ENCODE measurements around the gene COL18A1.
A peak's percentile ranks its signal among the peaks of the same experiment; 100 is the strongest.

The COL18A1 gene

DNA sequence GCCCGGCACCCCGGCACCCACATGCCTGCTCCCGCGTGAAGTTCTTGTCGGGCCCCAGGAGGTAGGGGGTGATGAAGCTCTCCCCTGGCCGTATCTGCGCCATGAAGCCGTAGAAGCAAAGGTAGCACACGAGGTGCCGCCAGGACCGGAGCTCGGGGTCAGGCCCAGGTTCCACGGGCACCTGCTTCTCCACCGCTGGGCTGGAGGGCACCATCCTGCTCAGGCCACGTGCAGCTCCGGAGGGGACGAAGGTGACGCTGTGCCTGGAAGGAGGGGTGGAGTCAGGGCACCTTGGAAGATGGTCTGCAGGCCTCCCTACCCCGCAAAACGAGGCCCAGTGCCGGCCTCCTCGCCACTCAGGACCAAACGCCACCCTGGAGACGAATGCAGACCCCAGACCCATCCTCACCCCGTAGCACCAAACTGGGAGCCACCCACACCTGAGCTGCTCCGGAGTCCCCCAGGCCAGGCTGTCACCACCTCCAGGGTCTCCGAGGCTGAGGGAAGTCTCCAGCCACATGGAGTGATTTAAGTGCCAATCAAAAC lies 132.9 kb downstream of the COL18A1 start:
- peak; percentile 9 for DNase-seq

DNA sequence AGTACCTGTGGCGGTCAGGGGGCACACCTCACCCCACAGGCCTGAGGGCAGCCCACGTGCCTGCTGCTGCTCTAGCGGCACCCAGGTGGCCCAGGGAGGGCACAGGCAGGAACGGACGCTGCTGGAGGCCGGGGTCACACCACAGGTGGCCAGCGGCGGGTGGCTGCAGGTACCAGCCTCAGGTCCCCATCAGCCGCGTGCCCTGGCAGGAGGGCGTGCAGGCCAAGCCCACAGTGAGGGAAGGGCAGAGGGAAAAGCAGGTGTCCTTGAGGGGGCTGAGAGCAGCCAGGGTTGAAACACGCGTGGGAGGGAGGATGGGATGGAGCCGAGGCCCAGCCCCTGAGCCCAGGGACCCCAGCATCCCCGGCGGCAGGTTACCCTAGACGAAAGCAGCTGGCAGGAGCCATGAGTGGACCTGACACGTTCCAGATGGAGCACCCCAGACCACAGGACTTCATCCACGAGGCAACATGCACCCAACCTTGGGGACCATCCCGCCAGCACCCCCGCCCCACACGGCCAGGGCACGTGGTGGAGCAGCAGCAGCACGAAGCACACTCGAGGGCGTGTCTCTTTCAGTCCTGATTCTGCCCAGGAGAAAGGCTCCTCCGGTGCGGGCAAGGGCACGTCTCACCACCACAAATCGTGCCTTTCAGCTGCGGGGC lies 133.5 kb downstream of the COL18A1 start:
- DNase-seq, result peak; percentile 11

DNA sequence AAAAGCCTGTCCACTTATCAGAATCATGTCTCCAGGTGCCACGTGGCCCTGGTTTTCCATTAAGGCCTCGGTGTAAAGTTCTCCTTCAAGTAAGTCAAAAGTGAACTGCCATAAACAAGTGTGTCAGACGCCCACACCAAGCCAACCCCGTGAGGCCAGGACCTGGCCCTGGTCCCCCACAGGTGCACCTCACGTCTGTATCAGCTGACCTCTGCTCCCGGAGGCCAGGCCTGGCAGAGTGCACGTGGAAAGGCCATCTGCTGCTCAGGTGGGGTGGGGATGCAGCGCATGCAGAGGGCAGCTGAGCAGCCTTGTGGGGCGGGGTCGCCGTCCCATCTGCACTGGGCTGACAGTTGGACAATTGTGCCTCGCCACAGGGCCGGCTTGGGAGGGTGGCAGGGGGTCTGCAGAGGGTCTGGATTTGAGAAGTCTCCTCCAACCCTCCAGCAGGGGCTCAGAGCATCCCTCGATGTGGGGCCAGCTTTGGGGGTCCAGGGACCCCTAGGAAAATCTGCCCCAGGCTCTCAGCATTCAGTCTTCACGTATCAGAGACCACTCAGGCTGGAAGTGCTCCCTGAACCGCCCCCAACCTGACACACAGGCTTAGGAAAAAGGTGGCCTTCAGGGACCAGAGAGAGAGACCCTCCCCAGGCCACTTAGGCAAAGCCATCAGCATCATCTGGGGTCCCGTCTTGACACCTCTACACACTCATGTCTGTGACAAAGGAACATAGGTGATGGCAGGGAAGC lies 134.3 kb downstream of the COL18A1 start:
- peak; percentile 15 for DNase-seq

GRCh38 chr21:45539796-45540600 lies 135.0 kb downstream of the COL18A1 start:
- DNase-seq, result no peak

DNA sequence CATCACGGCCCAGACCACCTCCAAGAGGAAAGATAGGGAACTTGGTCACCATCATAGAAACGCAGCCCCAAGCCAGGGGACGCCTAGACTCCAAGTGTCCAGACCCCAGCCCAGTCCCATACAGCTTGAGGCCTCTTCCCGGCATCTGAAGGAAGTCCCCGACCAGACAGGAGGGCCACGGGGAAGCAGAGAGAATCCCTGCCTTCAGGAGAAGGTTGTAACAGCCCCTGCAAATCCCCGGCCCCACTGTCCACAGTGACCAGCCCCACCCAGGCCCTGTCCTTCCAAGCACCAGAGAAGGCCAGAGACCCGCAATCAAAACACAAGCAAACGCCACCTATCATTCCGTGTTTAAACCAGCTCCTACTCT lies 135.6 kb downstream of the COL18A1 start:
- DNase-seq, result no peak

DNA sequence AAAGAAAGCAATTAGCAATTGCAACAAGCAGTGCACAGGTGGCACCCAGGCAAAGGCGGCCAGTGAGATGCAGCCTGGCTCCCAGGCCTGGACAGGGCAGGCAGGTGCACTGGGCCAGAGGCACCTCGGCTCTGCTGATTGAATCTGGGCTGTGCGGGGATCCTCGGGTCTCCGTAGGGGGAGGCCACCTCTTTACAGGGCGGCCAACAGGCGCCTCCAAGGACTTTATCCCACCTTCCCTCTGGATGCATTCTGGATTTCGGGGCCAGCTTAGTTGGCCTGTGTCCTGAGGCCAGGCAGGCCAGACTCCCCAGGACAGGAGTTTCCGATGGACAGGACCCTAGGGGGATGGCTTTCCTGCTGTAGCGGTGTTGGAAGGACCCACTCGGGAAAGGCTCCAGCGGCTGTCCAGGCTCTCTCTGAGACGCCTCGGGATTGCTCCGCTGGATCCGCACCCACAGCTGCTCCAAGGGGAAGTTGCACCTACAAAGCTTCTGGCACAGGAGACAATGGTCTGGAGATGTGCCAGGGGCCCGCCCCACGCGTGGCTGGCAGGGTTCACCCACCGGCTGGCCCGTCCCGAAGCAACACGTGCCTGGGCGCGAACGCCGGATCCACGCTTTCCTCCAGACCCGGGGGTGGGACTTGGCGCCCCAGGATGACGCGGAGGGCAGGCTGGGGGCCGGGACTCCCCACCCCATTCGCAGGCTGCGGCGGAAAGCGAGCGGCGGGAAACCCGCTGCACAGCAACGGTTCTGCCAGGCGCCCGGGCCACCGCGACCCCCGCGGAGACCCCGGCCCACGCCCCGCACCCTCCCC lies 136.5 kb downstream of the COL18A1 start:
- DNase-seq, result peak; percentile 77

GRCh38 chr21:45542242-45542666 lies 137.3 kb downstream of the COL18A1 start, which contains the start of gene SLC19A1:
Gene SLC19A1 (minus strand): TSS chr21:45542440. CDS start chr21:45537959, 4,481 bp downstream.
- peak; percentile 72 for DNase-seq

GRCh38 chr21:45542667-45543370 lies 137.9 kb downstream of the COL18A1 start:
- no peak for DNase-seq

DNA sequence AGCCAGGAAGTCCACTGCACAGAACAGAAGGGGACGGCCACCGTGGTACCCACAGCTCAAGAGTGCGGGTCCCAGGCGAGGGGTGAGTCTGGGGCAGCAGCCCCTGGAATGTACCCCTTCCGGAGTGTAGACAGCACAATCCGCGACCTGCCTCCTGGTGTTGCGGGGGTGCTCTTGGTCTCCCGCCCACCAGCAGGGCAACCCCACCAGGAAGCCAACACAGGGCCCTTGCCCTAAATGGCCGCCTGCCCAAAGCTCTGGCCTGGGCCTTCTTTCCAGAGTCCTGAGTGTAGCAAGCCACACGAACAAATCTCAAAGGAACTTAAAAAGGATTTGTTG lies 138.4 kb downstream of the COL18A1 start:
- DNase-seq, result no peak

GRCh38 chr21:45543710-45544448 lies 138.9 kb downstream of the COL18A1 start:
- DNase-seq, result no peak

DNA sequence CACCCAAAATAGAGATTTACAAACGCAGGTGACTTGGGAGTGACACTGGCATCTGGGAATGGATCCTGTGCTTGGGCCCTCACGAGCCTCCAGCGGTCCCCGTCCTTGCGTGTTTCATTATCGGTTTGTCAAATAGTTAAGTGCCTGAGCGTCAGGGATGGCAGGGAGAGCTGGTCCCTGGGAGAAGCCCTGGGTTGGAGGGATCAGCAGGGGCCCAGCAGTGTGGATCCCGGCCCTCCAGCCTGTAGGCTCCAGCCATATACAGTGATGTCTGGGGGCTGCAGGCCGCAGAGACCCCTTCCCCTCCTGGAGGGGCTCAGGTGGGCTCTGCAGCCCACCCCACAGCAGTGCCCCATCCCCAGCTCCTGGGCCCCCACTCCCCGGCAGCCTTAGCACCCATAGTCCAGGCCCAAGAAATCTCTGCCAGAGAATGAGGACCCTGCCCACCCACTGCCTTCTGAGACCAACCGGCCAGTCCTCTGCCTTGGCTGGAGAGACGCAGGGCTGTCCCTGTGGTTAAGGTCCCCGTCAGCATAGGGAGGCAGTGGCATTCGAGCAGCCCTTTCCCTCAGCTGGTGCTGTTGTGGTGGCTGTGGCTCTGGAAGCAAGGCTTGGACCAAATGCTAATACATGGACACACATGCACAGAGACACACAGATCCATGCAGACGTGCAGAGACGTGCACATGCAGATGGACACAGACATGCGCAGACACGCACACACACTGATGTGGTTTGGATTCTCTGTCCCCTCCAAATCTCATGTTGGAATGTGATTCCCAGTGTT lies 139.7 kb downstream of the COL18A1 start:
- DNase-seq, result no peak

DNA sequence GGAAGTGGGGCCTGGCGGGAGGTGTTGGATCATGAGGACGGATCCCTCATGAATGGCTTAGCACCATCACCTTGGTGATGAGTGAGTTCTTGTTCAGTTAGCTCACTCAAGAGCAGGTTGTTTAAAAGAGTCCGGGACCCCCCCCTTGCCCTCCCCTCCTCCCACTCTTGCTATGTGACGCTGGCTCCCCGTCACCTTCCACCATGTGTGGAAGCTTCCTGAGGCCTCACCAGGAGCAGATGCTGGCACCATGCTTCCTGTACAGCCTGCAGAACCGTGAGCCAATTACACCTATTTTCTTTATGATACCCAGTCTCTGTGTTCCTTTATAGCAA lies 140.2 kb downstream of the COL18A1 start:
- DNase-seq, result no peak

GRCh38 chr21:45545691-45546531 lies 140.9 kb downstream of the COL18A1 start:
- DNase-seq, result no peak

- DNase-seq, result no peak
Observed at GRCh38 chr21:45546636-45547544, 141.9 kb downstream of the COL18A1 start.

DNA sequence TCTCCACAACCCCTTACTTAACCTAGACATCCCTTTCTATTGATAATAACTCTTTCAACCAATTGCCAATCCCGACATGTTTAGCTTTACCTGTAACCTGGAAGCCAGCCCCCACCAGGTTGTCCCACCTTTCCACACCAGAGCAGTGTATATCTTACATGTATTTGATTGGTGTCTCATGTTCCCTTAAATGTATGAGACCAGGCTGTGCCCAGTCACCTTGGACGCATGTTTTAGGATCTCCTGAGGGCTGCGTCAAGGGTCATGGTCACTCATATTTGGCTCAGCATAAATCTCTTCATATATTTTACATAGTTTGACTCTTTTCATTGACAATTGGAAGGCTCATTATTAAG lies 142.6 kb downstream of the COL18A1 start:
- no peak for DNase-seq

DNA sequence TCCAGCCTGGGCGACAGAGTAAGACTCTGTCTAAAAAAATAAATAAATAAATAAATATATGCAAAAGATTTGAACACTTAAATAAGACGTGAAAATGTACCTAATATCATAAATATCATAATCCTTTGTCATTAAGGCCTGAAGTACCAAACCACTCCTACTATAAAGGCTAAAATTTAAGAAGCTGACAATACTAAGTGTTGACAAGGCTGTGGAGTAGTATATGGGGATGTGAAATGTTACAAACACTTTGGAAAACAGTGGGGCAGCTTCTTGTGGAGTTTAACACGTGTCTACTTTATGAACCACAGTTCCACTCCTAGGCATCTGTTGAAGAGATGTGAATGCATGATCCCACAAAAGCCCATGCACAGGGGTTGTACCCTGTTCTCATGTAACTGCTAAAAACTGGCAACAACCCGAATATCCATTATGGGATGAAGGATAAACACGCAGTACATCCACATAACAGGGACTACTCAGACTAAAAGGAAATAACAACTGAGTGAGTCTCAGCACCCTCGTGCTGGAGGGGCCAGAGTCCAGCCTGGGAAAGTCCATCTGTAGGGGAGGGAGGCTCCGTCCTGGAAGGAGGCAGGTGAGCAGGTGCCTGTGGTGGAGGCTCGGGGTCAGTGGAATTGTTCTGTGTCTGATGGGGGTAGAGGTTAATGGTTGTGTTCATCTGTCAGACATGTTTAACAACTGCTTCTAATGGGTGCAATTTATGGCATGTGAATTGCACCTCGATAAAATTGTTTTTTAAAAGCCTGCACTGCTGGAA lies 143.9 kb downstream of the COL18A1 start:
- no peak for DNase-seq

DNA sequence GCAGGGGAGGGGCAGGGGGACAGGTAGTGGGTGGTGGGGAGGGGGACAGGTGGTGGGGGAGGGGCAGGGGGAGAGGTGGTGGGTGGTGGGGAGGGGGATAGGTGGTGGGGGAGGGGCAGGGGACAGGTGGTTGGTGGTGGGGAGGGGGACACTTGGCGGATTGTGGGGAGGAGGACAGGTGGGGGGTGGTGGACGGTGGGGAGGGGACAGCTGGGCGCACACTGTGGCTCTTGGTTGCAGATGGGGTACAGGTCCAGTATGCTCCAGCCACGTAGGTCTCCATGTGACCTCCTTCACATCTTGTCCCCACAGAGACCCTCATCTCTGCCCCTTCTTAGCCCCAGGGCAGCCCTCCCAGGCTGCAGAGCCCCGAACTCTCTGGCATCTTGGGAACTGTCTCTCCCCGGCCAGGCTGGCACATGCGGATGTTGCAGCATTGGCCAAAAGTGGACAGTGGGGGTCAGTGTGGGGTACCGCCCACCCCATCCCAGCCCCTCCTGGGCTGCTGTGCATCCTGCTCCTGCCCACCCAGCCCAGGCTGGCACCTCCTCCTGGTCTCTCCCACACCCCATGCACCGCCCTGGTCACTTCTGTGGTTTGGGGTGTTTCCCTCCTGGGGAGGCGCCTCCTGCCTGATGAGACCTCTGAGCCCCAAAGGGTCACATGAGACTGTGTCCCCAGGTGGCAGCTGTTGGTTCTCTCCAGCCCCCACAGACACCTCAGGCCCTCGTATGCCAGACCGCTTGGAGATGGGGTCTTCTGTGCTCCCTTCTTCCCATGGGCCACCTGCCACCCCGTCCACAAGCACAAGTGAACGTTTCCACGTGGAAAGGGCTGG lies 144.9 kb downstream of the COL18A1 start:
- peak; percentile 40 for DNase-seq

All from CD4-positive, alpha-beta T cell treated with Interleukin-15 for 1 hour (primary cell).